Measurements from ENCODE around the gene ADCY6. TPM values are rescaled to one million over a fixed set of nuclear protein-coding genes. Genes with fewer than 3 reads are reported as not detected.
A peak's percentile ranks its signal among the peaks of the same experiment; 100 is the strongest.

The ADCY6 gene
- total RNA-seq (2021), result 30.2 and 31.1 TPM in 2 replicates
- long read RNA-seq, full-length matches to known transcripts, result 2 of 28 reads
- long read RNA-seq, partial matches to known transcripts, result 8 of 28 reads
- long read RNA-seq, other reads (novel, unspliced or antisense), result 18 of 28 reads

- no peaks in the 10 kb centered on the region for H3K36me3 Mint-ChIP-seq (ENCODE audit: insufficient read depth in 1 of 3, low read depth in 3 of 3)
- H3K4me3 Mint-ChIP-seq, result peak within 1 kb of the TSS; percentile 90 to 97
- Histone ChIP-seq H3K23me2 (ENCODE audit: insufficient read length, low read depth, low read length, poor library complexity, severe bottlenecking) (peaks cover 6% of the 10 kb centered on the region), H2AK5ac (ENCODE audit: insufficient read length, low read length) (no peak within 1 kb of the TSS), H3K4ac (ENCODE audit: low read depth, low read length) (no peak within 1 kb of the TSS), H3K27ac (ENCODE audit: insufficient read length, low read depth, low read length) (no peak within 1 kb of the TSS), H4K91ac (ENCODE audit: insufficient read length, low read depth, low read length) (no peak within 1 kb of the TSS), H3K9ac (ENCODE audit: extremely low read depth, insufficient read length, low read length) (no peak within 1 kb of the TSS), H3K18ac (ENCODE audit: insufficient read length, low read depth, low read length) (no peak within 1 kb of the TSS), H2BK12ac (ENCODE audit: insufficient read length, low read depth, low read length) (no peak within 1 kb of the TSS), H3K9me3 (ENCODE audit: control insufficient read depth, low read depth, low read length) (no peaks in the 10 kb centered on the region), H3K79me2 (ENCODE audit: insufficient read depth, low read length) (no peaks in the 10 kb centered on the region), H4K20me1 (ENCODE audit: control insufficient read depth, insufficient read depth, insufficient read length) (no peaks in the 10 kb centered on the region), H2AFZ (ENCODE audit: low read length) (no peak within 1 kb of the TSS), H3K56ac (ENCODE audit: insufficient read length, low read depth, low read length) (no peak within 1 kb of the TSS), H3K23ac (ENCODE audit: insufficient read length, low read depth, low read length) (no peak within 1 kb of the TSS), H3K4me2 (ENCODE audit: insufficient read depth, insufficient read length, low read length) (peak within 1 kb of the TSS; percentile 49), H2BK20ac (ENCODE audit: low read depth, low read length, poor library complexity, severe bottlenecking) (no peak within 1 kb of the TSS), H3K27me3 (ENCODE audit: insufficient read depth, low read length) (no peaks in the 10 kb centered on the region; the same call in 1 of the 2 replicates), H3K79me1 (ENCODE audit: insufficient read depth, low read depth, low read length, poor library complexity, severe bottlenecking) (no peaks in the 10 kb centered on the region), H3K4me1 (ENCODE audit: insufficient read depth, low read length) (no peaks in the 10 kb centered on the region), H4K5ac (ENCODE audit: insufficient read length, low read depth, low read length) (no peak within 1 kb of the TSS), H3T11ph (ENCODE audit: low read length) (no peak within 1 kb of the TSS), H4K8ac (replicated peaks; ENCODE audit: insufficient read length, low read depth, low read length) (no peak within 1 kb of the TSS), H2BK5ac (ENCODE audit: insufficient read length, low read length) (no peak within 1 kb of the TSS), H2BK15ac (ENCODE audit: low read depth, low read length) (no peak within 1 kb of the TSS), H2BK120ac (ENCODE audit: low read depth, low read length, poor library complexity, severe bottlenecking) (no peak within 1 kb of the TSS), H3K14ac (ENCODE audit: insufficient read depth, low read length) (peak within 1 kb of the TSS; percentile 18; the same call in 1 of the 2 replicates)
- peaks cover 7% of the 10 kb centered on the region for H3K27me3 Mint-ChIP-seq (ENCODE audit: low read depth)
- TF ChIP-seq CTCF (conservative IDR thresholded peaks at IDR 0.05), result no peak
- peak; percentile 86 for DNase-seq
- peak within 1 kb of the TSS; percentile 44 to 80 (median 61); a peak in 6 of 7 replicates for H3K27ac Mint-ChIP-seq
- H3K9me3 Mint-ChIP-seq, result no peaks in the 10 kb centered on the region
- no CpG with 5 or more reads among the region's 86 CpGs for WGBS (ENCODE audit: extremely low coverage, insufficient read length, low lambda C conversion rate)
- H3K4me1 Mint-ChIP-seq, result peaks cover 25 to 36% of the 10 kb centered on the region in 2 experiments
These were observed at the start of gene ADCY6 for GRCh38 chr12:48788854-48789775. Gene ADCY6, minus strand, starts transcription at chr12:48789089. Its CDS starts 5,655 bp downstream, at chr12:48783434.
